Measurements from ENCODE around the gene CARNS1. TPM values are rescaled to one million over a fixed set of nuclear protein-coding genes. Genes with fewer than 3 reads are reported as not detected.

The CARNS1 gene
- total RNA-seq, 2 experiments from 2014 or later, result 6.2 to 6.9 TPM

- no peaks in the 10 kb centered on the region for H3K9me3 Mint-ChIP-seq
- no peaks in the 10 kb centered on the region for H3K36me3 Mint-ChIP-seq (ENCODE audit: low read depth)
- peak overlapping the region; percentile 17 for H3K27ac Mint-ChIP-seq
- CTCF ChIA-PET, result interaction anchor here (0.6 to 30.8 kb wide), 25 partner anchors 10 to 213 kb away, joined by 3 to 883 read pairs (median 9); partner anchors contain the start of genes ANKRD13D, CLCF1, POLD4 and PPP1CA
- no peaks in the 10 kb centered on the region for H3K27me3 Mint-ChIP-seq
- peaks cover 2% of the 10 kb centered on the region for H3K4me1 Mint-ChIP-seq (ENCODE audit: low read depth)
- no peak overlapping the region for H3K4me3 Mint-ChIP-seq
- intact Hi-C loops (cut with micrococcal nuclease), result no loop called here
- no peak for TF ChIP-seq CTCF (IDR thresholded peaks at IDR 0.05)
- no peak for ATAC-seq
- POLR2A ChIA-PET, result interaction anchor here (0.6 to 3.3 kb wide), 11 partner anchors 10 to 142 kb away, joined by 3 to 16 read pairs (median 6); partner anchors contain the start of genes POLD4 and RAD9A
- no peak for DNase-seq
Measured at GRCh38 chr11:67381244-67381972, 34.1 kb upstream of the CARNS1 start.

- H3K27me3 Mint-ChIP-seq, result no peaks in the 10 kb centered on the region
- H3K27ac Mint-ChIP-seq, result no peak overlapping the region
- no peaks in the 10 kb centered on the region for H3K9me3 Mint-ChIP-seq
- no peaks in the 10 kb centered on the region for H3K36me3 Mint-ChIP-seq (ENCODE audit: low read depth)
- ATAC-seq (peak; percentile 95), DNase-seq (peak; percentile 90)
- POLR2A ChIA-PET, result interaction anchor here (0.6 to 3.3 kb wide), 10 partner anchors 9 to 119 kb away, joined by 3 to 16 read pairs (median 5); partner anchors contain the start of genes POLD4, PPP1CA, RAD9A and TBC1D10C
- intact Hi-C loops (cut with micrococcal nuclease), result loop anchor here (1.0 kb wide), 1 partner anchor 26 kb away; no protein-coding TSS in a partner anchor
- peaks cover 2% of the 10 kb centered on the region for H3K4me1 Mint-ChIP-seq (ENCODE audit: low read depth)
- no peak overlapping the region for H3K4me3 Mint-ChIP-seq
- CTCF ChIA-PET, result interaction anchor here (0.6 to 30.8 kb wide), 39 partner anchors 11 to 215 kb away, joined by 3 to 883 read pairs (median 4); partner anchors contain the start of genes ANKRD13D, CLCF1, POLD4 and PPP1CA
- peak; percentile 94 for TF ChIP-seq CTCF (IDR thresholded peaks at IDR 0.05)
Measured at GRCh38 chr11:67382276-67383136, 33.0 kb upstream of the CARNS1 start.

DNA sequence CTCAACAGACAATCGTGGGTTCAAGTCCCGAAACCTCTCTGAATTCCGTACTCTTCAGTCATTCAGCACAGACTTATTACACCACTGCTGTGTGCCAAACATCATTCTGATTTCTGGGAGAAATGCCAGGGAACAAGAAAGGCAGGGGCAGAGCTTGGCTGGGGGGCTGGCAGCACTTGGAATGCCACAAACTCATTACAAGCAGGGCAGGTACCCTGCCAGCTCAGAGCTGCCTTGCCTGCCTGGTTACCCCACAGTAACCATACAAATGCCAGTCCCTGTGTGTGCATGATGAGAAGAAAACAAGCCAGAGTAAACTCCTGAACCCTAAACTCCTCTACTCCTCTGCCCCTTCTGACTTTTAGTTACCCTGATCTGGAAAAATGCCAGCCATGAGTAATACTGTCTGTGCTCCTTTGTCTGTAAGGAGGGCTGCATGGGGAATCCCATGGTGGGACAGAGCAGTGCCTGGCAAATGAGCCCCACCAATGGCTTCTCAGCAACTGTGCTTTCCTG, 30.6 kb upstream of the CARNS1 start:
- Mint-ChIP-seq H3K9me3 (no peaks in the 10 kb centered on the region), H3K27ac (no peak overlapping the region), H3K4me1 (ENCODE audit: low read depth) (peaks cover 11% of the 10 kb centered on the region), H3K27me3 (no peaks in the 10 kb centered on the region), H3K4me3 (no peak overlapping the region), H3K36me3 (ENCODE audit: low read depth) (no peaks in the 10 kb centered on the region)
- ChIA-PET POLR2A (no interaction called here), CTCF (interaction anchor here (1.2 to 30.8 kb wide), 4 partner anchors 14 to 40 kb away, joined by 3 to 883 read pairs (median 57); partner anchors contain the start of gene POLD4)
- TF ChIP-seq CTCF (IDR thresholded peaks at IDR 0.05), result no peak
- DNase-seq (no peak), ATAC-seq (no peak)
- intact Hi-C loops (cut with micrococcal nuclease), result no loop called here

DNA sequence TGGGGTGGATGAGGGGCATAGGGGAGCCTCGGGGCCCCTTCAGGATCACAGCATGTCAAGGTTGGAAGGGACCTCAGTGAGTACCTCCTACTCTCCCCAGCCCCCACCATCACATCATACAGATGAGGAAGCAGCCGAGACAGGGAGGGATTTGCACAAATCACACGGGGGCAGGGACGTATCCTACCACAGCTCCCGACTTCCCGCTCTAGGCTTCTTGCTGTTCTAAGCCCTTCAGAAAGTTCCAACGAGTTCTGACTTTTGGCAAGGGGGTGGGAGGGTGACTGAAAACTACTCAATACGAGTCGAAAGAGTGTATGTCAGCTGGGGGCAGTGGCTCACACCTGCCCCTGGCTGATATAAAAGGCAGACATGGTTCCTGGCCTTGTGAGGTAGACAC, 28.4 kb upstream of the CARNS1 start:
- CTCF ChIA-PET, result interaction anchor here (0.7 to 30.8 kb wide), 7 partner anchors 13 to 125 kb away, joined by 3 to 883 read pairs (median 5); partner anchors contain the start of genes POLD4 and TBC1D10C

More for the DNA sequence above, 28.4 kb upstream of the CARNS1 start:
- Mint-ChIP-seq H3K36me3 (ENCODE audit: low read depth) (no peaks in the 10 kb centered on the region), H3K9me3 (no peaks in the 10 kb centered on the region), H3K27me3 (no peaks in the 10 kb centered on the region), H3K27ac (no peak overlapping the region), H3K4me3 (no peak overlapping the region), H3K4me1 (ENCODE audit: low read depth) (peaks cover 15% of the 10 kb centered on the region)
- TF ChIP-seq CTCF (IDR thresholded peaks at IDR 0.05), result no peak
- intact Hi-C loops (cut with micrococcal nuclease), result no loop called here
- no peak for DNase-seq
- ATAC-seq, result no peak
- POLR2A ChIA-PET, result interaction anchor here (0.6 to 1.4 kb wide), 4 partner anchors 10 to 102 kb away, joined by 3 to 8 read pairs (median 3); no protein-coding TSS in a partner anchor

All from activated CD8-positive, alpha-beta T cell treated with anti-CD3 and anti-CD28 coated beads for 36 hours (primary cell).